Type B pancreatic cell (in vitro differentiated cells): ENCODE data around the gene NDRG2. TPM values are rescaled to one million over a fixed set of nuclear protein-coding genes. Genes with fewer than 3 reads are reported as not detected.

Experiments used
- DNase-seq: peaks from one replicate; pipeline ENCODE4 v3.0.0; 2021; ENCODE audit warnings: mixed read lengths; ENCODE audit not compliant: unreplicated experiment; ENCODE audit errors: extremely low spot score
- H3K27ac Mint-ChIP-seq: 2 replicates; pipeline ENCODE4 v1.8.0; 2021; ENCODE audit warnings: mild to moderate bottlenecking, mixed read lengths
- H3K27me3 Mint-ChIP-seq: 2 replicates; pipeline ENCODE4 v1.8.0; 2021; ENCODE audit warnings: mixed read lengths
- H3K36me3 Mint-ChIP-seq: 2 replicates; pipeline ENCODE4 v1.8.0; 2021; ENCODE audit warnings: mixed read lengths
- H3K4me1 Mint-ChIP-seq: one replicate; pipeline ENCODE4 v1.8.0; 2021; ENCODE audit warnings: mixed read lengths; ENCODE audit not compliant: unreplicated experiment
- H3K4me3 Mint-ChIP-seq: 2 replicates; pipeline ENCODE4 v1.8.0; 2021; ENCODE audit warnings: mild to moderate bottlenecking, mixed read lengths
- H3K9me3 Mint-ChIP-seq: 2 replicates; pipeline ENCODE4 v1.8.0; 2021; ENCODE audit warnings: mixed read lengths
- total RNA-seq: library from RNA; stranded (reverse); gene quantifications from 2 replicates; pipeline ENCODE4 v1.2.1, GENCODE V29; 2021; ENCODE audit warnings: low replicate concordance
- TF ChIP-seq, protein P1 (sequence below): fragments of 200-600 bp; sonication (generic); conservative IDR thresholded peaks from 2 replicates; pipeline ENCODE4 v1.5.0; 2021; ENCODE audit warnings: antibody characterized with exemption, mild to moderate bottlenecking

The NDRG2 gene
- total RNA-seq, 1 donor from 2014 or later, result 150 TPM

DNA sequence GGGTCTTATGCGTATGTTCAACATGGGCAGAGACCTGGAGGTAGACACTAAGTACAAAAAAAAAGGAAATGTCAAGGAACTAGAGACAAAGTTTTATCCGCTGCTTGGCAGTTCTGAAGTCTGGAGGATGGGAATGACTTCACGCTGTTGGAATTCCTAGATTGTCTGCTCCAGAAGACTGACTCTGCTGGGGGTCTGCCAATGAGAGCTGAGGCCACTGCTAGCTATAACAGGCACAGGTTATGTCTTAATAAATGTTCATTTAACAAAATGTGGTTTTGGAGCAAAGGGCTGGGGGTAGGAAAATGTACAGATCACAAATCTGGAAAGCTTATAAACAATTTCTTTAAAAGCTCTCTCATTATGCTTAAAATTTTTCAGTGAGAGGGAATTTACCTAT, 38.6 kb upstream of the NDRG2 start:
- H3K27ac Mint-ChIP-seq, result no peak overlapping the region
- DNase-seq, result no peak
- no peaks in the 10 kb centered on the region for H3K9me3 Mint-ChIP-seq
- no peak overlapping the region for H3K4me3 Mint-ChIP-seq
- H3K36me3 Mint-ChIP-seq, result no peaks in the 10 kb centered on the region
- peaks cover 22% of the 10 kb centered on the region for H3K27me3 Mint-ChIP-seq
- TF ChIP-seq, protein P1, sequence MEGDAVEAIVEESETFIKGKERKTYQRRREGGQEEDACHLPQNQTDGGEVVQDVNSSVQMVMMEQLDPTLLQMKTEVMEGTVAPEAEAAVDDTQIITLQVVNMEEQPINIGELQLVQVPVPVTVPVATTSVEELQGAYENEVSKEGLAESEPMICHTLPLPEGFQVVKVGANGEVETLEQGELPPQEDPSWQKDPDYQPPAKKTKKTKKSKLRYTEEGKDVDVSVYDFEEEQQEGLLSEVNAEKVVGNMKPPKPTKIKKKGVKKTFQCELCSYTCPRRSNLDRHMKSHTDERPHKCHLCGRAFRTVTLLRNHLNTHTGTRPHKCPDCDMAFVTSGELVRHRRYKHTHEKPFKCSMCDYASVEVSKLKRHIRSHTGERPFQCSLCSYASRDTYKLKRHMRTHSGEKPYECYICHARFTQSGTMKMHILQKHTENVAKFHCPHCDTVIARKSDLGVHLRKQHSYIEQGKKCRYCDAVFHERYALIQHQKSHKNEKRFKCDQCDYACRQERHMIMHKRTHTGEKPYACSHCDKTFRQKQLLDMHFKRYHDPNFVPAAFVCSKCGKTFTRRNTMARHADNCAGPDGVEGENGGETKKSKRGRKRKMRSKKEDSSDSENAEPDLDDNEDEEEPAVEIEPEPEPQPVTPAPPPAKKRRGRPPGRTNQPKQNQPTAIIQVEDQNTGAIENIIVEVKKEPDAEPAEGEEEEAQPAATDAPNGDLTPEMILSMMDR, result no peak
- peaks cover 23% of the 10 kb centered on the region for H3K4me1 Mint-ChIP-seq

DNA sequence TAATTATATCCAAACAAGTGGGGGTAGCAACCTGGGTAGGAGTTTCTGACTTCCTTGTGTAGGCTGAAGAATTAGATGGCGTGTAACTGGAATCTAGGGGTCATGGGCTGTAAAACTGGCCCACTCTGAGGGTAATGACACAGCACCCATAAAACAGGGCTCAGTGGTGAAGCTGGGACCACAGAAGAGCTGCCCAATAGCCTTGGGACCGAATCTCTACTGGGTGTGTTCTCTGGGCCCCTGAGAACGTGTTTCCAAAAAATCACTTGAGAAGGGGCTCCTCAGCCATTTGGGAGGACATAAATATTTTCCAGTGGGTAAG, 36.4 kb upstream of the NDRG2 start:
- Mint-ChIP-seq H3K4me3 (no peak overlapping the region), H3K27me3 (peaks cover 11% of the 10 kb centered on the region), H3K36me3 (no peaks in the 10 kb centered on the region), H3K9me3 (no peaks in the 10 kb centered on the region), H3K4me1 (peaks cover 29% of the 10 kb centered on the region), H3K27ac (no peak overlapping the region)
- TF ChIP-seq, protein P1, result no peak
- DNase-seq, result no peak

DNA sequence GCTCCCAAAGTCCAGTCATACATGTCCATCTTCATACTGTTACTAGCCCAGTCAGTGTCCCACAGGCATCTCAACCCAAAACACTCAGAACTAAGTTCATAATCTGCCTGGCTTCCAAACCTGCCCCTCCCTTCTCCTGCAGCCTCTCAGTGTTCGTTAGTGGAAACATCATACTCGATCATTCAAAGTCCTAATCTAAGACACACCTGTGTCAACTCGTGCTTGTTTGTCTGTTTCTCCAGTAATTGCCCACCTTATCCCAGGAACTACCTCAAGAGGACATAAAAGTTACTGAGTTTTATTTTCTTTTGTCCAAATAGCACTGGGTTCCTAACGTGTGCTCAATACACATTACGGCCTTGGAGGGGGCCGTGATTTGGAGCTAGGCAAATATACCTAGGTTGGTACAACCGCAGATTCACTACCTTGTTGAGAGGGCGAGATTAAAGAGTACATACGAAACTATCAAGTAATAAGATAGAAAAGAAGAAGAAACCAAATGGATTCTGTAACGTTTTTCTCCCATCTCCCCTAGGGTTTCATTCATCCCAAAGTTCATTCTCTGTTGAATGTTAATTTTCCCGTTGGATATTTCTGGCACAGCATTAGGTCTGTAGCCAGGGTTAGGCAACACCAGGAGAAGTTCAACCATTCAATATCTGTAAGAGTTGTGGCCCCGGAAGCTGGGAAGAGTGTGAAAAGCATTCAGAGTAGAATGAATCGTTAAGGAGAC, 35.9 kb upstream of the NDRG2 start:
- no peaks in the 10 kb centered on the region for H3K9me3 Mint-ChIP-seq
- no peak for DNase-seq
- peaks cover 8% of the 10 kb centered on the region for H3K27me3 Mint-ChIP-seq
- H3K4me1 Mint-ChIP-seq, result peaks cover 30% of the 10 kb centered on the region
- no peak overlapping the region for H3K4me3 Mint-ChIP-seq
- TF ChIP-seq, protein P1, result no peak
- no peaks in the 10 kb centered on the region for H3K36me3 Mint-ChIP-seq
- no peak overlapping the region for H3K27ac Mint-ChIP-seq

DNA sequence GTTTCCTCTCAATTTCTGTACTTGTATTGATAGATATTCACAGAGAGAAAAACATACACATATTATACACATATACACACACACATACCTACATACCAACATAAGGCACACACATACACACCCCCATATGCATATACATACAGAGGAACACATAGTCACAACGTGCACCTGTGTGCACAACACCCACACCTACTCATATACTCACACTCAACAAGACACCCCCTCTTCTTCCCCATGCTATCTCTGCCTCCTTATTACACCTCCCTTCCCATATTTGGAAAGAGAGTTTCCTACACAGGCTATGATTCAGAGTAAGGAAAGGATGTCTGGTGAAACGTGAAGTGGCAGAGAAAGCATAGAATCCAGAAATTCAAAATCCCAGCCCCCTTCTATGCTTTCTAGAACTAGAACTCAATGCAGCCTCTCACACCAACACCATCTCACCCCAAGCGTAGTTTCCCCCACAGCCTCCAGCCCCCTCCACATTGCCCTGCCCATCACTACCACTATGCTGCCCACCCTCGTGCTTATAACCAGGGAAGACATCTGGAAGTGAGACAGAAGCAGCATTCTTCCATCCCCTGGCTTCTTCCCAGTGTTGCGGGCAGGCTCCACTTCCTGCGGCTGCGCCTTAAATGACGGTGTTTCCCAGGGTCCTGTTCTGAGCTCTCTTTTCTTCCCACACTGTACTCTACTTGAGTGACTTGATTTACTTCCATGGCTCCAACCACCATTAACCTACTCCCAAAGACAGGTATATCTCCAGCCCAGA, 35.2 kb upstream of the NDRG2 start:
- TF ChIP-seq, protein P1, result no peak
- Mint-ChIP-seq H3K27me3 (peaks cover 4% of the 10 kb centered on the region), H3K4me3 (no peak overlapping the region), H3K4me1 (peaks cover 35% of the 10 kb centered on the region), H3K36me3 (no peaks in the 10 kb centered on the region), H3K27ac (no peak overlapping the region), H3K9me3 (no peaks in the 10 kb centered on the region)
- no peak for DNase-seq

DNA sequence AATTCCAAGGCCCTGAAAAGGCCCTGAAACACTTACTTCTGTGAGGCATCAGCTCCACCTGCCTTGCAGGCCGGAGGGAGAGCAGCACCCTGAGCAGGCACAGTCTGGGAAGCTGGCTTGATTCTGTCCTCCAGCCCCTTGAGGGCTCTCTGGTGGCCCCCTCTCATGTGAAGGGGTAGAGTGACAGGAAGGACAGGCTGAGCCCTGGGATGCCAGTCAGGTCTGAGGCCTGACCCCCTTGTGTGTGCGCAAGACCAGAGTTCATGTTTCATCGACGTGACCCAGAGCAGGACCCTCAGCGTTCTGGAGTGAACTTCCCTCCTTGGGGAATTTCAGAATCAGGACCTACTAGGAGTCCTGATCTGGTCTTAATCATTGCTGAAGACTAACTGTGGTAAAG, 34.0 kb upstream of the NDRG2 start:
- Mint-ChIP-seq H3K36me3 (no peaks in the 10 kb centered on the region), H3K4me1 (peaks cover 40% of the 10 kb centered on the region), H3K27me3 (peaks cover 4% of the 10 kb centered on the region), H3K27ac (no peak overlapping the region), H3K9me3 (no peaks in the 10 kb centered on the region), H3K4me3 (no peak overlapping the region)
- TF ChIP-seq, protein P1, result no peak
- no peak for DNase-seq
